GM12892 (cell line): ENCODE data around the gene HSD17B8.

Source experiments
- POLR2A ChIP-seq: IDR thresholded peaks from 2 replicates; pipeline ENCODE4 v1.6.1; 2011; ENCODE audit warnings: low read depth, low read length, control low read depth
- POLR2AphosphoS5 ChIP-seq: IDR thresholded peaks from 2 replicates; pipeline ENCODE4 v1.6.1; 2011; ENCODE audit warnings: low read depth, low read length, control low read depth
- TAF1 ChIP-seq: IDR thresholded peaks from 2 replicates; pipeline ENCODE4 v1.6.1; 2011; ENCODE audit warnings: low read depth, mild to moderate bottlenecking, control low read depth, low read length, borderline replicate concordance

DNA sequence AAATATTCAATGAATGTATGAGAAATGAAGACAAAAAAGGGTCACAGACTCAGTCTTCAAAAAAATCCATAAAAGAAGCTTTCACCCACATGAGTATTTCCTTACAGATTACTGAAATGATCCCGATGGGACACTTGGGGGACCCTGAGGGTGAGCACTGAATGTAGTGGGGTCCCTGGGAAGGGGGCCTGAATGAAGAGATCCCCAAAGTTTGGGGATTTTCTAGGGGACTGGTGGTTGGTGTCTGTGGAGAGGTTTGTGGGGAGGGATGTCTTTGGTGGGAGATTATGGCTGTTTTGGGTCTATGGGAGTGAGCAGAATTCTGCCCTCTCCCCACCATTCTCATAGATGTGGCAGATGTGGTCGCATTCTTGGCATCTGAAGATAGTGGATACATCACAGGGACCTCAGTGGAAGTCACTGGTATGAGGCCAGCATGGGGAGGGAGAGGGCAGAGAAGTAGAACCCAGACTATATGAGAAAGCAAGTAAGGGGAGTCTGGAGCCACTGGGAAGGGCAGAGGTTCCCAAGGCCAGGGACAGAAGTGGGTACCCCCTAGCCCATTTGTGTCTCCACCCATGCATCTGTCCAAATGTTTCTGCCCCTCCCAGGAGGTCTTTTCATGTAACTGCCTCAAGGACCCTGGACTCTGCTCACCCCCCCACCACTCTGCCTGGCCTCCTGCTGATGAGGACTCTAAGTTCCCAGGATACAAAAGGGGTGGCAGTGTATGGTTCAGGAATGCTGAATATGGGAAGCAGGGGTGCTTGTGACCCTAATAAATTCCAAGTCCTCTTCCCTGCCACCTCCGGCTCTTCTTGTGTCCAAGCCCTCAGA lies 1.8 kb downstream of the HSD17B8 start:
- TF ChIP-seq POLR2AphosphoS5 (no peak), TAF1 (no peak), POLR2A (no peak)
